Superior temporal gyrus (tissue), 1 donor: Measurements from ENCODE around the gene BTBD18.

Experiments
- DNase-seq: peaks from one replicate; pipeline ENCODE4 v3.0.0-alpha.2; 2016; ENCODE audit errors: extremely low spot score

The BTBD18 gene, protein sequence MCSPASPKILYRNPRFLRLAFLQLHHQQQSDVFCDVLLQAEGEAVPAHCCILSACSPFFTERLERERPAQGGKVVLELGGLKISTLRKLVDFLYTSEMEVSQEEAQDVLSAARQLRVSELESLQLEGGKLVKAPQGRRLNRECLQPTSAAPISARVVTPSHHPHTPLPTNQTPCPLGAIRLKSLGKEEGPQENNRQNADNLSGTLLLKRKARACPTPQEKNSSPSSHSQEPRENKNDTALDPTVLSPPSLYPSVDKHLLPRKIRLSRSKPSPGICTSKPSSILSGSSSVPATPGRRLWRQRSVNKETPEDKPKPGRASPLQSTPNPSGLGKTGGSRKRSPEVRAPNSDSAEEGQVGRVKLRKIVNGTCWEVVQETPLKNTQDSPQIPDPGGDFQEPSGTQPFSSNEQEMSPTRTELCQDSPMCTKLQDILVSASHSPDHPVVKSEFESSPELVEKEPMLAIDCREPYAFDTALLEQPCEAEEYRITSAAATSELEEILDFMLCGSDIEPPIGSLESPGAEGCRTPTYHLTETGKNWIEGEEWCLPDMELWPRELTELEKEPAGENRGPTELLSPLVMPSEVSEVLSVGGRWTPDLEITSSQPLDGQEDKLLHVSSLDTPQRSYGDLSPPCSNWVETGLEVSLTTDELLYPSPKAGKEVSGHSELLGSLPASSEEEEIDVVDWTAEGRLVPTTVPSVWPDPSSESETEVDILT

DNA sequence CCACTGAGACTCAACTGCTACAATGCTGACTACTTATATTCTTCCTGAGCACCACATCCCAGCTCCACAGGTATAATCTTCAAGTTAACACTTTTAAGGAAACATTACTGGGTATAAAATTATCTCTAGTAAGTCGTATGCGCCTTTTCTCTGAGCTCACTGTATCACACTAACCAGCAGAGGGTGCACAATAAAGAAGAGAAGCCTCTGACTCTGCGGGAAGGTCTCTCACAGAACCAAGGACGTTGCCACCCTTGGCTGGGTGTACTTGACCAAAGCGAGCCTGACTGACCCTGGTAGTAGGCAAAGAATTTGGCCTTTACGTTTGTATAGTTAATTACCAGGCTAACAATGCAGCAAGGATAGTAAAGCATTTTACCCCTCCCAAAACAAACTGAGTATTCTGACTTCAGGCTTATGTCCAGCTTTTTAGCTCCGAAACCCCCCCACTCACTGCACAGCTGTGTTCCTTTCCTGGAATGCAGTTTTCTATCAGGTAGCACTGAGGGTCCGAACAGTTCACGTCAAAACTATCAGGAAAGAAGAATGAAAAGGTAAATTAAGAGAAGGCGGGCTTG, at the start of gene BTBD18:
Gene BTBD18 (minus strand): TSS at position 144 of the 578 bp plus-strand sequence. CDS start 631 bp downstream, outside the sequence.
- DNase-seq = peak; percentile 60

GRCh38 chr11:57801183-57801485, 49.5 kb upstream of the BTBD18 start:
- DNase-seq = no peak

GRCh38 chr11:57800444-57801182, 49.0 kb upstream of the BTBD18 start:
- peak; percentile 93 for DNase-seq

GRCh38 chr11:57798905-57799559, 47.4 kb upstream of the BTBD18 start:
- peak; percentile 7 for DNase-seq

- DNase-seq = no peak
Observed at GRCh38 chr11:57793351-57794115, 41.9 kb upstream of the BTBD18 start.

DNA sequence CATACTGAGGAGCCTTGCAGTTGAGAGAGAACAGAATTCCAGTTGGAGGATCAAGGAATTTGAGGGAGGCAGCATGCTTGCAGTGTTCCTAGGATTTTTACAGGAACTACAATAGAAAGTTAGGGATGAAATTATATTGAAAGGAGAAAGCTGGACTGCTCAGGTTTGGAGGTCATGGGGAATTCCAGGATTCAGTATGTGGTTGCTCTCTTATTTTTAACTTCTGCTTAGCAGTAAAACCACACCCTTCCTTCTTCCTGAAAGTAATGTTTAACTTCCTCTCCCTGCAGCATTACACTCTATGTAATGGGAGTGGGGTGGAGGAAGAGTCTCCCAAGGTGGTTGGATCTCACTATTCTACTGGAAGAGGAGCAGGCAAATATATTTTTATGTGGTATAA, 41.3 kb upstream of the BTBD18 start:
- DNase-seq = no peak

GRCh38 chr11:57792060-57792541, 40.5 kb upstream of the BTBD18 start:
- no peak for DNase-seq

DNA sequence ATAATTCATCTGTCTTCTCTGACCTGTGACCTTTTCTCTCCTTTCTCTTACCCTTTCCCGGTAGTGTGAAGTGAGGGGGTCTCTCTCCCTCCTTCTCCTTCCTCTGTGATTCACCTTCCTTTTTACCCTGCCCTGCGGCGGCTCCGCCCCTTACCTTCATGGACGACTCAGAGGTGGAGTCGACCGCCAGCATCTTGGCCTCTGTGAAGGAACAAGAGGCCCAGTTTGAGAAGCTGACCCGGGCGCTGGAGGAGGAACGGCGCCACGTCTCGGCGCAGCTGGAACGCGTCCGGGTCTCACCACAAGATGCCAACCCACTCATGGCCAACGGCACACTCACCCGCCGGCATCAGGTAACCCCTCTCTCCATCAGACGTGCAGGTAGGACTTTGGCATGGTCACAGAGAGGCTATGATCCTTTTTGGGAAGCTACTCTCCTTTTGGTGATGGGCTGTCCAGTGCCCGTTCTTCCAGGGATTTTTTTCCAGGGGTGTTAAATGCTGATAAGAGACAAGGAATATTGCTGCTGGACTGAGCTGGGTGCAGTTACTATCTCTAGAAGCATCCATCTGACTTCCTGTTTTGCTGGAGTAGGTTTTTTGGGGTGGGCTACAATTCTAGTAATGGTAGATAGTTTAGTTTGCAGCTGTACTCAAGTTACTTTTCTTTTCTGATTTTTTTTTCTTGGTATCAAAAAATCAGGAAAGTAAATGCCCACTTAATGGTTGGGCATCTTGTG, 39.9 kb upstream of the BTBD18 start:
- no peak for DNase-seq

DNA sequence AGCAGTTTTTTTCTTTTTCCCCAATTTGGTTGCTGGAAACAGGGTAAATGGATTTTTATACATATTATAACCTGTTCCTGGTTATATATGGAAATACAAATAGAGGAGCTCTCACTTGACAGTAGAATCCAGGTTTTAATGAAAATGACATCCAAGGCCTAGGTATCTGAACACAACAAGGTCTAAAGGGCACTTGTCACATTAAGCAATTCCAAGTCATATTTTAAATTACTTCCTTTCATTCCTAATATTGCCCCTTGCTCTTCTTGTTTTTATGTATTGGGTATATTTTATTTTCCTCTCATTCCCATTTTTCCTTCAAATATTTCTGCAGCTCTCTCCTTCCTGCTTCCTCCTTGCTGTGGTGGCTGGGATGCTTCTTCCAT, 37.1 kb upstream of the BTBD18 start:
- DNase-seq = no peak

DNA sequence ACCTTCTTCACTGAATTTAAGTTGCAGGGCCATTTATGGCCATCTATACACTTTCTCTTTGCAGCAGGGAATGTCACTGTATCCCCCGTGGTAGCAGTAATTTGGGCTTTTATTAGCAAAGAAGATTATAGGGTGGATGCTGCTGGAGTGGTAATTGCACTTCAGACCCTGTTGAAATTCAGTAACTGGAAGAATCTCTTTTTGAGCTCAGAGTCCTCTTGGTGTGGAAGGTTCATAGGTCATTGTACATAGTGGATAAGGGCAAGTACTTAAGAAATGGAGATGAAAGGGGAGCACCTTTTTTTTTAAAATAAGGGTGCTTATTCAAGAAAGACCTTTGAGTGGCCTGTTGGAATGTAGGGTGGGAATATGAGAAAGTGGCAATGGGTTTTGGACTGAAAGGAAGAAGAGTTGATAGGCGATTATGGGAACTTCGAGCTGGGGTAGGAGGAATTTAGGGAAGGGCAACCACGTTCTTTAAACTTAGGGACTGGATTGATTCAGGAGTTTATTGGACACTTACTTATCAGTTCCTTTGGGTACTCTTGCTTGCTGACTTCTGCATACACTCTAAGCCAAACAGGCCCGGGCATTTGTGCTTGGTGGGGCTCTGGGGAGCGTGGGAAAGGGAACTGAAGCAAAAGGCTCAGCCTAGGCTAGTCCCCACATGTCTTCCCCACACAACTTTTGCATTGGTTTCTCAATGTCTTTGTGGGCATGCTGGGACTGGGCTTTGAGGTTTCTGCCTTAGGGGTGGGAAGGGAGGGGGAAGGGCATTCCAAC, 36.5 kb upstream of the BTBD18 start:
- DNase-seq = no peak

DNA sequence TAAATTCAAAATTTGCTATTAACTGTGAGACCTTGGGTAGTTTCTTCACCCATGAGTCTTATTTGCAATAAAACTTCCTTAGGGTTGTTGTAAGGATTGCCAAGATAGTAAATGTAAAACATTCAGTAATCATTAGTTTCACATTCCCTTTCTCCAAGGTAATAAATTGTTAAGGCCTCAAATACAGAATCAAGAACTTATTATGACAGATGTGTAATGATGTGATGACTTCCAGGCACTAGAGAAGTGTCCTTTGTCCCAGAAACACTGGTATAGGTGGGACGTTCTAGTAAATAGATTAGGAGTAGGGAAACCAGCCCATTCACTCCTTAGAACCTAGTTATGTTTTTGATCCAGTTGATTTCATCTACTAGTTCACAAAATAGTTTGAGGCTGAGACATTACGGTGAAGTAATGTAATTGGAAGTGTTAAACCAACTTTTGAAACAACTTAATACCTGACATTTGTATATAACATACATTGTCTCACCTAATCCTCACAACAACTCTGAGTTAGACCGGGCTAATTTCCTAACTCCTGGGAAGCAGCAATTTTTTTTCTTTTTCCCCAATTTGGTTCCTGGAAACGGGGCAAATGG, 35.5 kb upstream of the BTBD18 start:
- DNase-seq = no peak

GRCh38 chr11:57786436-57786835, 34.8 kb upstream of the BTBD18 start:
- no peak for DNase-seq

DNA sequence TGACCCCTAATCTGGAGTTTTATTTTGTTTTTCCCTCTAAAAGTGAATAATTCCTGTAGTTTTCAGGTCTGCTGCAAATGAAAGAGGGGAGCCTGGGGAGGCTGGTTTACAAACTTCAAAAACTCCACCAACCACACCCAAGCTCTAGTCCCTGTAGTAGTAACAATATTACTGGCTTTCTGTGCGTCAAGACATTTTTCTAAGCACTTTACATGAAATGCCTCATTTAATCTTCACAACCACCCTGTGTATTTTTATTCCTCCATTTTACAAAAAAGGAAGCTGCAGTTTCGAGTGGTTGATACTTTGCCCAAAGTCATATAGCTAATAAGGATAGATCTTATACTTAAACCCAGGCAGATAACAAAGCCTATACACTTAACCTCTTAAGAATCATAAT, 33.5 kb upstream of the BTBD18 start:
- no peak for DNase-seq

DNA sequence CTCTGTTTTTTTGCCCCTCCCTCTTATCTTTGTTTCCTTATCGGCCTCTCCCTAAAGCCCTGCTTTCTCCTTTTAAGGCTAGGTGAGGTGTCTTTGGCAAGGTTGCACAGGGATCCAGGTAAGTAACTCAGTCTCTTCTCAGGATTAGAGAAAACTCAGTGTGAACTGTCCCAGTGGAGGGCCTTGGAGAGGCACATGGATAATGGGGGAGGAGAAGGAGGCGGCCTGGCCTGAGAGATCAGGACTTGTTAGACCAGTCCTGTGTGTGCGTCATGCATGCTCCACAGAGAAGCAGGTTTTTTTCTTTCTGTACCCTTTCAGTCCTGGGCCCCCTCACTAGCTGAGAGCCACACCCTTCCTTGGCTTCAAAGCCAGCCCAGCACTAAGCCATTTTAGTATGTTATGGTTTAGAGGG, 29.9 kb upstream of the BTBD18 start:
- no peak for DNase-seq

DNA sequence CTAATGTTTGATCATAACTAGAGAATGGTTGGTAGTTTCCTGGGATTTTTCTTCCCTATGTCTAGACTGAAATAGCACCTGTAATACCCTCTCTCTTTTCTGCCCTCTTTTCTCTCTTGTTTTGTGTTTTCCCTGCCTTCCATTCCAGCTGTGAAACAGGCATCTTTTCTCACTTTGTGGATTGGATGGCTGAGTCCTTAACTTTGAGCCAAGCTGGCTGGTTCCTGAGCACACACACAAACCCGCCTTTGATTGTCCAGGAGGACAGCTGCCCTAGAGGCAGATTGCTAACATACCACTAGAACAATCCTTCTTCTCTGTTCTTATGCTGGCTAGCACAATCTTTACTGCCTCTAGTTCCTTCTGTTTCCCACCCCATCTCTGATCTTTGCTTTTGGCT, 27.7 kb upstream of the BTBD18 start:
- DNase-seq = peak; percentile 84

GRCh38 chr11:57778318-57779037, 26.9 kb upstream of the BTBD18 start:
- DNase-seq = peak; percentile 84

DNA sequence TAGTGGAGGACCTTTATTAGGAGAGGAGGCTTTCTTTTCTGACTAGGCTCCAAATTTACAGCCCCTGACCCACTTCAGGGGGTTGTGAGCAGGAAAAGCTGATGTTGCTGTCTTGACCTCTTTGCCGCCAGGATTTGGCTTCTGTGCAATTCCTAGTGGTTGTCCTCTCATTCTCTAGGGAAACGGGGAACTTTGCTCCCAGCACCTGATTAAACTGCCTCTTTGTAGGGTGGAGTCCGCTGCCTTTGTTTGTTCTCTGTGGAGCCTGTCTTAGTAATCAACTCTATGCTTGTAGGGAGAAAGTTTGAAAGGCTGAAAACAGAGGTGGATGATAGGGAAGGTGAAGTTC, 26.3 kb upstream of the BTBD18 start:
- DNase-seq = no peak

DNA sequence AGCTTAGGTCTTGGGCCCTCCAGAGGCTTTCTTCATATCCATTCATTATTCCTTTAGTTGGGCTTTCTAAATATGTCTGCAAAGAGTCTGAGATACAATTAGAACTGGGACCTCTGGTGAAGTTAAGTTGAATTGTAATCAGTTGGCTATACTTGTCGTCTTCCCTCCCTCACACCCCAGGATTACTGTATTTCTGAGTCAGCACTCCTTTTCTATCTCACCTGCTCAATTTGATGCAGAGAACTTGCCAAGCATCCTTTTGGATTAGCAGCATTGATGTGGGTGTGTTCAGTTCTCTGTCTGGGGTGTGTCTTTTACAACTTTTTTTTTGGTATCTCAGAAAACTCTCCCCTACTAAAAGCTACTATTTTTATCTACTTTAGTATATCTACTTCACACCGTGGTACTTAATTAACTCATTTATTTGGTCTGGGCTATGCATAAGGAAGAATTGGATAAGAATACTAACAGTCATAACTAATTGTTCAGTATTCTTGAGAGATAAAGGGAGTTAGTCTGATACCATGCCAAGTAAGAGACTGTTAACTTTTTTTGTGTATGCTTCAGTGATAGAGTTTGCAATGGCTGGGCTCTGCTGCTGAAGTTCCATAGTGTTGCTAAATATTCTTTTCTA, 25.1 kb upstream of the BTBD18 start:
- DNase-seq = peak; percentile 11
